Neural cell (in vitro differentiated cells): Measurements from ENCODE around the gene TXLNA. TPM values are rescaled to one million over a fixed set of nuclear protein-coding genes. Genes with fewer than 3 reads are reported as not detected.
"Not testable (repeated sequence)": the region's sequence is repeated elsewhere in the genome, so short reads cannot be mapped to it uniquely, and the experiment has no call there.

Experiments
- H2AFZ ChIP-seq: fragments of 200-600, 300-800 bp; sonication (generic), shearing (Covaris generic); 2 replicates; pipeline ENCODE4 v1.6.0; 2014; ENCODE audit warnings: low read depth, mild to moderate bottlenecking, antibody characterized with exemption, low read length, moderate library complexity
- H3F3A ChIP-seq: fragments of 200-600 bp; shearing (Covaris generic); 2 replicates; pipeline ENCODE4 v1.6.1; 2016; ENCODE audit warnings: mild to moderate bottlenecking, moderate library complexity, mixed read lengths, antibody characterized with exemption, low read length; ENCODE audit not compliant: insufficient read depth, poor library complexity, severe bottlenecking
- H3K27ac ChIP-seq: fragments of 200-600, 300-800 bp; sonication (generic), shearing (Covaris generic); 2 replicates; pipeline ENCODE4 v1.5.1; 2014; ENCODE audit warnings: mild to moderate bottlenecking, low read length, moderate library complexity
- H3K27me3 ChIP-seq: fragments of 300-800, 200-600 bp; sonication (generic), shearing (Covaris generic); 2 replicates; pipeline ENCODE4 v1.6.0; 2014; ENCODE audit warnings: mild to moderate bottlenecking, low read depth, low read length, moderate library complexity; ENCODE audit not compliant: insufficient read depth
- H3K36me3 ChIP-seq: fragments of 300-800, 200-600 bp; sonication (generic), shearing (Covaris generic); 2 replicates; pipeline ENCODE4 v1.5.1; 2014; ENCODE audit warnings: mild to moderate bottlenecking, antibody characterized with exemption, low read length, moderate library complexity; ENCODE audit not compliant: insufficient read depth
- H3K4me2 ChIP-seq: fragments of 300-800, 200-600 bp; sonication (generic), shearing (Covaris generic); 2 replicates; pipeline ENCODE4 v1.6.0; 2014; ENCODE audit warnings: mild to moderate bottlenecking, low read length
- H3K4me3 ChIP-seq: fragments of 300-800, 200-600 bp; sonication (generic), shearing (Covaris generic); 2 replicates; pipeline ENCODE4 v1.5.1; 2014; ENCODE audit warnings: mild to moderate bottlenecking, low read length, moderate library complexity
- H3K79me2 ChIP-seq: fragments of 200-600 bp; shearing (Covaris generic); replicated peaks from 2 replicates; pipeline ENCODE4 v1.6.0; 2014; ENCODE audit warnings: mild to moderate bottlenecking, low read length, moderate library complexity; ENCODE audit not compliant: insufficient read depth
- H3K9ac ChIP-seq: fragments of 300-800, 200-600 bp; sonication (generic), shearing (Covaris generic); 2 replicates; pipeline ENCODE4 v1.6.1; 2016; ENCODE audit warnings: mild to moderate bottlenecking, low read length, mixed read lengths
- H3K9me2 ChIP-seq: fragments of 200-600 bp; shearing (Covaris generic); 2 replicates; pipeline ENCODE4 v1.6.1; 2016; ENCODE audit warnings: mild to moderate bottlenecking, low read length, mixed read lengths; ENCODE audit not compliant: insufficient read depth
- H3K9me3 ChIP-seq: fragments of 200-600, 300-800 bp; sonication (generic), shearing (Covaris generic); 2 replicates; pipeline ENCODE4 v1.6.1; 2016; ENCODE audit warnings: mild to moderate bottlenecking, mixed run types, low read length, moderate library complexity, mixed read lengths
- H4K20me1 ChIP-seq: fragments of 200-600 bp; shearing (Covaris generic); 2 replicates; pipeline ENCODE4 v1.6.1; 2016; ENCODE audit warnings: mild to moderate bottlenecking, mixed run types; ENCODE audit not compliant: insufficient read depth
- EP300 ChIP-seq: fragments of 450-650 bp; conservative IDR thresholded peaks from 2 replicates; pipeline ENCODE4 v1.6.1; 2014; ENCODE audit warnings: antibody characterized with exemption, mild to moderate bottlenecking, moderate library complexity; ENCODE audit not compliant: poor library complexity, severe bottlenecking
- EZH2 ChIP-seq: fragments of 200-600, 300-800 bp; shearing (Covaris generic), sonication (generic); IDR thresholded peaks from 2 replicates; pipeline ENCODE4 v1.6.1; 2014; ENCODE audit warnings: antibody characterized with exemption, low read length, borderline replicate concordance, mild to moderate bottlenecking; ENCODE audit not compliant: insufficient read depth, poor library complexity, severe bottlenecking
- MXI1 ChIP-seq: fragments of 450-650 bp; conservative IDR thresholded peaks from 2 replicates; pipeline ENCODE4 v1.6.1; 2014; ENCODE audit warnings: antibody characterized with exemption, mild to moderate bottlenecking; ENCODE audit not compliant: poor library complexity, severe bottlenecking
- POLR2AphosphoS5 ChIP-seq: IDR thresholded peaks from 2 replicates; pipeline ENCODE4 v1.6.1; 2012
- RAD21 ChIP-seq: fragments of 450-650 bp; conservative IDR thresholded peaks from 2 replicates; pipeline ENCODE4 v1.6.1; 2014; ENCODE audit warnings: antibody characterized with exemption, mild to moderate bottlenecking, moderate library complexity
- SMC3 ChIP-seq: fragments of 450-650 bp; conservative IDR thresholded peaks from 2 replicates; pipeline ENCODE4 v1.6.1; 2014; ENCODE audit warnings: antibody characterized with exemption, mild to moderate bottlenecking, moderate library complexity; ENCODE audit not compliant: poor library complexity
- TAF1 ChIP-seq: IDR thresholded peaks from 2 replicates; pipeline ENCODE4 v1.6.1; 2012; ENCODE audit warnings: low read depth
- polyA plus RNA-seq: library from polyadenylated mRNA; depleted of rRNA; stranded (reverse); fragments of >200 nt; gene quantifications from 2 replicates; pipeline ENCODE4 v1.2.3, GENCODE V29; 2014
- TF ChIP-seq, protein P1 (sequence below): IDR thresholded peaks from 2 replicates; pipeline ENCODE4 v1.6.1; 2012; ENCODE audit warnings: borderline replicate concordance
- TF ChIP-seq, protein P2 (sequence below): fragments of 450-650 bp; IDR thresholded peaks from 2 replicates; pipeline ENCODE4 v1.5.1; 2014; ENCODE audit warnings: antibody characterized with exemption, mild to moderate bottlenecking, moderate library complexity; ENCODE audit not compliant: poor library complexity, severe bottlenecking

The TXLNA gene
- polyA plus RNA-seq, 1 donor from 2014 or later: 34.5 TPM

DNA sequence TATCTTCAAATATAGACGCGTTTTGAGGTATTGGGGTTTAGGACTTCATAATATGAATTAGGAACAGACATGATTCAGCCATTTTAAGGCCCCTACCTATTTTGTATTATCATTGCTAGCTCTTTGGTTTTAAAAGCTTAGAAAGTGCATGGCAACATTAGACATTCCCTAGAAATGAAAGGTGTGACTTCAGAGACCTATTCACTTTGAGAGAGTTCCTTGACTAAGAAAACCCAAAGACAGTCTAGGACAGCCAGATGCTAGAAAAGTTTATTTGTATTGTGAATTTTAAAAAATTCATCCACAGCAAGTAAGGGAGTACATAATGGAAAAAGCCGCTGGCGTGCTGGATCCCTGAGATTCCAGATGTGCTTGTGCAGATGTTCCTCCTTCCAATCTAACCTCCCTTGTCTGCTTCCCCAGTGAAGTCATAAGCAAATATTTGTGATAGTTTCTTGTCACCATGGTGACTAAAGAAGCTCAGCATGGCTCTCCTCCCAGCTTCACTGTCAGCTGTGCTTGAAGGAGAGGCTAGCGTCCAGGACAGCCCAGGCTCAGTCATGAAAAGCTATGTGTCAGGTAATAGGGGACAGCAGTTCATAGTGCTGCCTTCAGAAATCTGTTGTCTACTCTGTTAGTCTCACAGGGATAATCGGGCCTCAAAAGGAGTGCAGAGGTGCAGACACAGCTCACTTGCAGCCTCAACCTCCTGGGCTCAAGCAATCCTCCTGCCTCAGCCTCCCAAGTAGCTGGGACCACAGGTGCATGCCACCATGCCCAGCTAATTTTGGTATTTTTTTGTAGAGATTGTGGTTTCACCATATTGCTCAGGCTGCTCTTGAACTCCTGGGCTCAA is 36.8 kb upstream of the TXLNA start:
- H3K4me2 ChIP-seq: no peak overlapping the region
- TF ChIP-seq, protein P1, sequence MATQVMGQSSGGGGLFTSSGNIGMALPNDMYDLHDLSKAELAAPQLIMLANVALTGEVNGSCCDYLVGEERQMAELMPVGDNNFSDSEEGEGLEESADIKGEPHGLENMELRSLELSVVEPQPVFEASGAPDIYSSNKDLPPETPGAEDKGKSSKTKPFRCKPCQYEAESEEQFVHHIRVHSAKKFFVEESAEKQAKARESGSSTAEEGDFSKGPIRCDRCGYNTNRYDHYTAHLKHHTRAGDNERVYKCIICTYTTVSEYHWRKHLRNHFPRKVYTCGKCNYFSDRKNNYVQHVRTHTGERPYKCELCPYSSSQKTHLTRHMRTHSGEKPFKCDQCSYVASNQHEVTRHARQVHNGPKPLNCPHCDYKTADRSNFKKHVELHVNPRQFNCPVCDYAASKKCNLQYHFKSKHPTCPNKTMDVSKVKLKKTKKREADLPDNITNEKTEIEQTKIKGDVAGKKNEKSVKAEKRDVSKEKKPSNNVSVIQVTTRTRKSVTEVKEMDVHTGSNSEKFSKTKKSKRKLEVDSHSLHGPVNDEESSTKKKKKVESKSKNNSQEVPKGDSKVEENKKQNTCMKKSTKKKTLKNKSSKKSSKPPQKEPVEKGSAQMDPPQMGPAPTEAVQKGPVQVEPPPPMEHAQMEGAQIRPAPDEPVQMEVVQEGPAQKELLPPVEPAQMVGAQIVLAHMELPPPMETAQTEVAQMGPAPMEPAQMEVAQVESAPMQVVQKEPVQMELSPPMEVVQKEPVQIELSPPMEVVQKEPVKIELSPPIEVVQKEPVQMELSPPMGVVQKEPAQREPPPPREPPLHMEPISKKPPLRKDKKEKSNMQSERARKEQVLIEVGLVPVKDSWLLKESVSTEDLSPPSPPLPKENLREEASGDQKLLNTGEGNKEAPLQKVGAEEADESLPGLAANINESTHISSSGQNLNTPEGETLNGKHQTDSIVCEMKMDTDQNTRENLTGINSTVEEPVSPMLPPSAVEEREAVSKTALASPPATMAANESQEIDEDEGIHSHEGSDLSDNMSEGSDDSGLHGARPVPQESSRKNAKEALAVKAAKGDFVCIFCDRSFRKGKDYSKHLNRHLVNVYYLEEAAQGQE: no peak
- TF ChIP-seq EP300: no peak
- H3K9ac ChIP-seq: peak overlapping the region; percentile 23
- peak overlapping the region; percentile 28 for H3K27ac ChIP-seq
- peaks cover 29% of the 10 kb centered on the region for H3K79me2 ChIP-seq
- H2AFZ ChIP-seq: no peak overlapping the region
- H3K4me3 ChIP-seq: no peak overlapping the region
- no peaks in the 10 kb centered on the region for H3F3A ChIP-seq
- no peaks in the 10 kb centered on the region for H3K9me3 ChIP-seq
- H4K20me1 ChIP-seq: no peaks in the 10 kb centered on the region
- H3K9me2 ChIP-seq: no peaks in the 10 kb centered on the region
- no peaks in the 10 kb centered on the region for H3K27me3 ChIP-seq
- no peaks in the 10 kb centered on the region for H3K36me3 ChIP-seq

DNA sequence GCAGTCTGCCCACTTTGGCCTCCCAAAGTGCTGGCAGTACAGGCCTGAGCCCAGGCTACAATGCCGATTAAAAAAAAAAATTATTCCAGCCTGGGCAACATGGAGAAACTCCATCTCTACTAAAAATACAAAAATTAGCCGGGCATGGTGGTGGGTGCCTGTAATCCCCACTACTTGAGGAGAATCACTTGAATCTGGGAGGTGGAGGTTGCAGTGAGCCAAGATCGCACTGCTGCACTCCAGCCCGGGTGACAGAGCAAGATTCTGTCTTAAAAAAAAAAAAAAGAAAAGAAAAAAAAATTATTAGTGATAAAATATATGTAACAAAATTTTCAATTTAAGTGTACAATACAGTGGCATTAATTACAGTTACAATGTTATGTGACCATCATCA is 36.2 kb upstream of the TXLNA start:
- H3F3A ChIP-seq, H3K9me2 ChIP-seq, H3K9me3 ChIP-seq, H3K27me3 ChIP-seq, H4K20me1 ChIP-seq, H3K4me2 ChIP-seq, H2AFZ ChIP-seq, H3K9ac ChIP-seq, H3K36me3 ChIP-seq, H3K4me3 ChIP-seq: not testable (repeated sequence)
- H3K79me2 ChIP-seq: peaks cover 29% of the 10 kb centered on the region
- H3K27ac ChIP-seq: peak overlapping the region; percentile 28

DNA sequence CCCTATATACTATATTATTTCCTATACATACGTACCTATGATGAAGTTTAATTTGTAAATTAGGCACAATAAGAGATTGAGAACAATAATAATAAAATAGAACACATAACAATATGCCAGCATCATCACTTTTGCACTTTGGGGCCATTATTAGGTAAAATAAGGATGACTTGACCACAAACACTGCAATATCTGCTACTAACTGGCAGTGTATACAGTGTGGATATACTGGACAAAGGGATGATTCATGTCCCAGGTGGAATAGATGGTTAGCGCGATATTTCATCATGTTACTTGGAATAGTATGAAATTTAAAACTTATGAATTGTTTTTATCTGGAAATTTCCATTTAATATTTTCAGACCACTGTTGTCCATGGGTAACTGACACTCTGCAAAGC is 35.4 kb upstream of the TXLNA start:
- Histone ChIP-seq H3K4me2 (no peak overlapping the region), H3K9ac (no peak overlapping the region), H2AFZ (no peak overlapping the region), H3K9me3 (no peaks in the 10 kb centered on the region), H3K27me3 (no peaks in the 10 kb centered on the region), H3K27ac (no peak overlapping the region), H3K36me3 (no peaks in the 10 kb centered on the region), H3F3A (no peaks in the 10 kb centered on the region), H3K79me2 (peaks cover 30% of the 10 kb centered on the region), H3K4me3 (no peak overlapping the region), H4K20me1 (no peaks in the 10 kb centered on the region), H3K9me2 (no peaks in the 10 kb centered on the region)
- no peak for TF ChIP-seq RAD21
- TF ChIP-seq TAF1: no peak
- TF ChIP-seq MXI1: no peak
- TF ChIP-seq, protein P1: no peak
- no peak for TF ChIP-seq EZH2
- TF ChIP-seq SMC3: no peak
- no peak for TF ChIP-seq POLR2AphosphoS5
- TF ChIP-seq EP300: no peak
- TF ChIP-seq, protein P2, sequence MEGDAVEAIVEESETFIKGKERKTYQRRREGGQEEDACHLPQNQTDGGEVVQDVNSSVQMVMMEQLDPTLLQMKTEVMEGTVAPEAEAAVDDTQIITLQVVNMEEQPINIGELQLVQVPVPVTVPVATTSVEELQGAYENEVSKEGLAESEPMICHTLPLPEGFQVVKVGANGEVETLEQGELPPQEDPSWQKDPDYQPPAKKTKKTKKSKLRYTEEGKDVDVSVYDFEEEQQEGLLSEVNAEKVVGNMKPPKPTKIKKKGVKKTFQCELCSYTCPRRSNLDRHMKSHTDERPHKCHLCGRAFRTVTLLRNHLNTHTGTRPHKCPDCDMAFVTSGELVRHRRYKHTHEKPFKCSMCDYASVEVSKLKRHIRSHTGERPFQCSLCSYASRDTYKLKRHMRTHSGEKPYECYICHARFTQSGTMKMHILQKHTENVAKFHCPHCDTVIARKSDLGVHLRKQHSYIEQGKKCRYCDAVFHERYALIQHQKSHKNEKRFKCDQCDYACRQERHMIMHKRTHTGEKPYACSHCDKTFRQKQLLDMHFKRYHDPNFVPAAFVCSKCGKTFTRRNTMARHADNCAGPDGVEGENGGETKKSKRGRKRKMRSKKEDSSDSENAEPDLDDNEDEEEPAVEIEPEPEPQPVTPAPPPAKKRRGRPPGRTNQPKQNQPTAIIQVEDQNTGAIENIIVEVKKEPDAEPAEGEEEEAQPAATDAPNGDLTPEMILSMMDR: no peak

DNA sequence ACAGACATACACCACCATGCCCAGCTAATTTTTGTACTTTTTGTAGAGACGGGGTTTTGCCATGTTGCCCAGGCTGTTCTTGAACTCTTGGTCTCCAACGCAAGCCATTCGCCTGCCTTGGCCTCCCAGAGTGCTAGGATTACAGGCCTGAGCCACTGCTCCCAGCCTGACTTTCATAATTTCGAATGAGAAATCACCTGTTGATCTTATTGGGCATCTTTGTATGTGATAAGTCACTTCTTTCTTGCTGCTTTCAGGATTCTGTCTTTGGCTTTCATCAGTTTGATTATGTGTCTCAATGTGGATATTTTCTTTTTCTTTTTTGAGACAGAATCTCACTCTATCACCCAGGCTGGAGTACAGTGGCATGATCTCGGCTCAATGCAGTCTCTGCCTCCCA is 31.7 kb upstream of the TXLNA start:
- not testable (repeated sequence) for H3K9me3 ChIP-seq, H3K9ac ChIP-seq, H2AFZ ChIP-seq, H3K36me3 ChIP-seq, H3K27me3 ChIP-seq, H3K4me2 ChIP-seq, H3K4me3 ChIP-seq, H3K9me2 ChIP-seq, H3K27ac ChIP-seq, H3F3A ChIP-seq, H4K20me1 ChIP-seq
- peaks cover 36% of the 10 kb centered on the region for H3K79me2 ChIP-seq
